Measurements from ENCODE around the gene SMPDL3A. TPM values are rescaled to one million over a fixed set of nuclear protein-coding genes. Genes with fewer than 3 reads are reported as not detected.

The SMPDL3A gene
- polyA plus RNA-seq, 4 donors: 21.0 to 120 (median 68.7) TPM

DNA sequence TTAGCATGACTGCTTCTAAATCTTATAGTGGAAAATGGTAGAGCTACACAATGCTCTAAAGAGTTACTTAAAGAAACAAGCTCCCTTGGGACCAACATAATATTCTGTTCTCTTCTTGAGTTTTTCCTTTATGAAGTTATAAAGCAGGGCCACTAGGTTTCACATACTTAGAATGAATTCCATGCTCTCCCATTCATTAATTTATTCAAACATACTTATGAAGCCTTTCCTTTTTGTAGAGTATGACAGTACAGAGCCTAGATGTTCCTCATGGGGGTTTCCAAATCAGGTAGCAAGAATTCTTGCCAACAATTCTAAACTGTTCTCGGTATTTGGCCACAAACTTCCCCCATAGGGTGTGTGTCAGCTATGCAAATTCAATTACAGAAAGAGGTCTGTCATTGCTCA lies 30.1 kb upstream of the SMPDL3A start:
- no peak overlapping the region for H3K4me3 ChIP-seq (ENCODE audit: low read depth in 1 of 3, low read length in 3 of 3)
- no peak for FAIRE-seq
- WGBS, 3 donors: 60 to 94% (median 69%) methylated on average over 1 of the region's 1 CpG

GRCh38 chr6:122760330-122760729 lies 28.7 kb upstream of the SMPDL3A start:
- Histone ChIP-seq H3K9me3 (ENCODE audit: control insufficient read depth in 2 of 2, insufficient read depth in 1 of 2, low read depth in 1 of 2, low read length in 1 of 2) (peaks cover 0 to 6% of the 10 kb centered on the region in 2 donors), H3K4me3 (ENCODE audit: low read depth in 1 of 3, low read length in 3 of 3) (no peak overlapping the region), H3K36me3 (ENCODE audit: control insufficient read depth in 3 of 3, insufficient read depth in 2 of 3, low read depth in 1 of 3, low read length in 3 of 3) (no peaks in the 10 kb centered on the region), H3K27me3 (ENCODE audit: control insufficient read depth in 3 of 3, insufficient read depth in 3 of 3, low read length in 3 of 3) (no peaks in the 10 kb centered on the region), H3K27ac (ENCODE audit: low read depth in 1 of 3, low read length in 2 of 3) (no peak overlapping the region), H3K4me1 (ENCODE audit: control insufficient read depth in 3 of 3, insufficient read depth in 2 of 3, low read depth in 1 of 3, low read length in 2 of 3) (no peaks in the 10 kb centered on the region)
- FAIRE-seq (peak; percentile 78), DNase-seq (no peak)

More for the DNA sequence above, 30.1 kb upstream of the SMPDL3A start:
- DNase-seq: no peak
- Histone ChIP-seq H3K9me3 (ENCODE audit: control insufficient read depth in 2 of 2, insufficient read depth in 1 of 2, low read depth in 1 of 2, low read length in 1 of 2) (peaks cover 0 to 6% of the 10 kb centered on the region in 2 donors), H3K36me3 (ENCODE audit: control insufficient read depth in 3 of 3, insufficient read depth in 2 of 3, low read depth in 1 of 3, low read length in 3 of 3) (no peaks in the 10 kb centered on the region), H3K27me3 (ENCODE audit: control insufficient read depth in 3 of 3, insufficient read depth in 3 of 3, low read length in 3 of 3) (no peaks in the 10 kb centered on the region), H3K27ac (ENCODE audit: low read depth in 1 of 3, low read length in 2 of 3) (no peak overlapping the region), H3K4me1 (ENCODE audit: control insufficient read depth in 3 of 3, insufficient read depth in 2 of 3, low read depth in 1 of 3, low read length in 2 of 3) (peaks cover 0 to 3% (median 2%) of the 10 kb centered on the region in 3 donors)

GRCh38 chr6:122766256-122766655 lies 22.8 kb upstream of the SMPDL3A start:
- no peak overlapping the region for H3K4me3 ChIP-seq (ENCODE audit: low read depth in 1 of 3, low read length in 3 of 3)
- H3K27ac ChIP-seq (ENCODE audit: low read depth in 1 of 3, low read length in 2 of 3): no peak overlapping the region
- DNase-seq (no peak), FAIRE-seq (no peak)
- H3K36me3 ChIP-seq (ENCODE audit: control insufficient read depth in 3 of 3, insufficient read depth in 2 of 3, low read depth in 1 of 3, low read length in 3 of 3): no peaks in the 10 kb centered on the region
- peaks cover 0 to 6% (median 0%) of the 10 kb centered on the region in 3 donors for H3K4me1 ChIP-seq (ENCODE audit: control insufficient read depth in 3 of 3, insufficient read depth in 2 of 3, low read depth in 1 of 3, low read length in 2 of 3)
- H3K9me3 ChIP-seq (ENCODE audit: control insufficient read depth in 2 of 2, insufficient read depth in 1 of 2, low read depth in 1 of 2, low read length in 1 of 2): no peaks in the 10 kb centered on the region
- no peaks in the 10 kb centered on the region for H3K27me3 ChIP-seq (ENCODE audit: control insufficient read depth in 3 of 3, insufficient read depth in 3 of 3, low read length in 3 of 3)

DNA sequence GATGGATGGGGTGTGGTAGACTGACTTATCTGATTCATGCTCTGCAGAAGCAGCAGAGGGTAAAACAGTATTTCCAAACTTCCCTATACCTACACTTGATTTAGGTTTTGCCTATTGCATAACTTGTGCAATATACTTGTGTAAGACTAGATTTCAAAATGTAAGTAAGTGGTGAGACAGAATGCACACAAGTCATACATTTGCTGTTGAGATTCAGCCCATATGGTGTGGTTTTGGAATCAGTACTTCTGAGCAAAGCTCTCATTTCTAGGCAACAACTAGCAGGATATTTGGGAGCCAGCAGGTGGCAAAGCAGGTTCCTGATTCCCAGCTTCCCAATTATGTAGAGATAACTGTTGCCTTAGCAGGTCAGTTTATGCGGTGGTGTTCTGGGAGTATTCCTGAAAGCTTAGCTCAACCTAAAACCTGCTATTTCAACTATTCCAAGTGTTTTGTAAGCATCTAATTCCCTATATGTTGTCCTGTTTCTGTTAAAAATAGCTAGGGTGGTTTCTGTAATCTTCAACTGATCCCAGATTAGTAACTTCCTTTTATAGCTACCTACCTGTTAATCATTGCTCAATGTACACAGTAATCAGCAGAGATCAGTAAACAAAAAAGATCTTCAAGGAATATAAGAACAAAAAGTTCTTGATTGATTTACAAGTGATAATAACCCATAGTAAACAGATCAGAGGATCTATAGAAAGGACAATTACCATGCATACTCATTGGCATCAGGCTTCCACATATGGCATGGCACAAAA lies 18.0 kb upstream of the SMPDL3A start:
- Histone ChIP-seq H3K4me1 (ENCODE audit: control insufficient read depth in 3 of 3, insufficient read depth in 2 of 3, low read depth in 1 of 3, low read length in 2 of 3) (peaks cover 0 to 8% (median 0%) of the 10 kb centered on the region in 3 donors), H3K9me3 (ENCODE audit: control insufficient read depth in 2 of 2, insufficient read depth in 1 of 2, low read depth in 1 of 2, low read length in 1 of 2) (no peaks in the 10 kb centered on the region), H3K36me3 (ENCODE audit: control insufficient read depth in 3 of 3, insufficient read depth in 2 of 3, low read depth in 1 of 3, low read length in 3 of 3) (no peaks in the 10 kb centered on the region), H3K27ac (ENCODE audit: low read depth in 1 of 3, low read length in 2 of 3) (no peak overlapping the region), H3K27me3 (ENCODE audit: control insufficient read depth in 3 of 3, insufficient read depth in 3 of 3, low read length in 3 of 3) (no peaks in the 10 kb centered on the region), H3K4me3 (ENCODE audit: low read depth in 1 of 3, low read length in 3 of 3) (no peak overlapping the region)
- 0 to 43% (median 33%) methylated on average over 1 of the region's 1 CpG for WGBS, 3 donors
- peak; percentile 31 to 34 for DNase-seq
- no peak for FAIRE-seq

GRCh38 chr6:122772724-122773415 lies 16.2 kb upstream of the SMPDL3A start:
- DNase-seq: peak in 1 of 2 donors; percentile 26
- WGBS, 3 donors: 24 to 53% (median 50%) methylated on average over 3 of the region's 3 CpGs
- no peaks in the 10 kb centered on the region for H3K9me3 ChIP-seq (ENCODE audit: control insufficient read depth in 2 of 2, insufficient read depth in 1 of 2, low read depth in 1 of 2, low read length in 1 of 2)
- no peak overlapping the region for H3K4me3 ChIP-seq (ENCODE audit: low read depth in 1 of 3, low read length in 3 of 3)
- FAIRE-seq: no peak
- H3K27ac ChIP-seq (ENCODE audit: low read depth in 1 of 3, low read length in 2 of 3): no peak overlapping the region
- H3K36me3 ChIP-seq (ENCODE audit: control insufficient read depth in 3 of 3, insufficient read depth in 2 of 3, low read depth in 1 of 3, low read length in 3 of 3): no peaks in the 10 kb centered on the region
- peaks cover 0 to 8% (median 0%) of the 10 kb centered on the region in 3 donors for H3K4me1 ChIP-seq (ENCODE audit: control insufficient read depth in 3 of 3, insufficient read depth in 2 of 3, low read depth in 1 of 3, low read length in 2 of 3)
- H3K27me3 ChIP-seq (ENCODE audit: control insufficient read depth in 3 of 3, insufficient read depth in 3 of 3, low read length in 3 of 3): no peaks in the 10 kb centered on the region

DNA sequence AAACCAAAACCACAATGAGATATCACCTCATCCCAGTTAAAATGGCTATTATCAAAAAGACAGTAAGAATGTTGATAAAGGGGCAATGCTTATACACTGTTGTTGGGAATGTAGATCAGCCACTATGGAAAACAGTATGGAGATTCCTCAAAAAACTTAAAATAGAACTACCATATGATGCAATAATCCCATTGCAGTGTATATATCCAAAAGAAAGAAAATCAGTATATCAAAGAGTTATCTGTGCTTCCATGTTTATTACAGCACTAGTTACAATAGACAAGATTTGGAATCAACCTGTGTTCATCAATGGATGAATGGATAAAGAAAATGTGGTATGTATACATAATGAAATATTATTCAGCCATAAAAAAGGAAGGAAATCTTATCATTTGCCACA lies 13.1 kb upstream of the SMPDL3A start:
- no peaks in the 10 kb centered on the region for H3K36me3 ChIP-seq (ENCODE audit: control insufficient read depth in 3 of 3, insufficient read depth in 2 of 3, low read depth in 1 of 3, low read length in 3 of 3)
- FAIRE-seq (no peak), DNase-seq (no peak)
- H3K4me3 ChIP-seq (ENCODE audit: low read depth in 1 of 3, low read length in 3 of 3): no peak overlapping the region
- H3K27ac ChIP-seq (ENCODE audit: low read depth in 1 of 3, low read length in 2 of 3): no peak overlapping the region
- H3K27me3 ChIP-seq (ENCODE audit: control insufficient read depth in 3 of 3, insufficient read depth in 3 of 3, low read length in 3 of 3): no peaks in the 10 kb centered on the region
- no peaks in the 10 kb centered on the region for H3K9me3 ChIP-seq (ENCODE audit: control insufficient read depth in 2 of 2, insufficient read depth in 1 of 2, low read depth in 1 of 2, low read length in 1 of 2)
- peaks cover 0 to 5% (median 0%) of the 10 kb centered on the region in 3 donors for H3K4me1 ChIP-seq (ENCODE audit: control insufficient read depth in 3 of 3, insufficient read depth in 2 of 3, low read depth in 1 of 3, low read length in 2 of 3)

- Histone ChIP-seq H3K27ac (ENCODE audit: low read depth in 1 of 3, low read length in 2 of 3) (no peak overlapping the region), H3K36me3 (ENCODE audit: control insufficient read depth in 3 of 3, insufficient read depth in 2 of 3, low read depth in 1 of 3, low read length in 3 of 3) (no peaks in the 10 kb centered on the region), H3K9me3 (ENCODE audit: control insufficient read depth in 2 of 2, insufficient read depth in 1 of 2, low read depth in 1 of 2, low read length in 1 of 2) (no peaks in the 10 kb centered on the region), H3K27me3 (ENCODE audit: control insufficient read depth in 3 of 3, insufficient read depth in 3 of 3, low read length in 3 of 3) (no peaks in the 10 kb centered on the region), H3K4me1 (ENCODE audit: control insufficient read depth in 3 of 3, insufficient read depth in 2 of 3, low read depth in 1 of 3, low read length in 2 of 3) (no peaks in the 10 kb centered on the region), H3K4me3 (ENCODE audit: low read depth in 1 of 3, low read length in 3 of 3) (no peak overlapping the region)
- DNase-seq: no peak
- WGBS, 3 donors: 93 to 98% (median 96%) methylated on average over 5 of the region's 5 CpGs
- no peak for FAIRE-seq
These were observed 10.8 kb upstream of the SMPDL3A start for GRCh38 chr6:122778302-122778701.

DNA sequence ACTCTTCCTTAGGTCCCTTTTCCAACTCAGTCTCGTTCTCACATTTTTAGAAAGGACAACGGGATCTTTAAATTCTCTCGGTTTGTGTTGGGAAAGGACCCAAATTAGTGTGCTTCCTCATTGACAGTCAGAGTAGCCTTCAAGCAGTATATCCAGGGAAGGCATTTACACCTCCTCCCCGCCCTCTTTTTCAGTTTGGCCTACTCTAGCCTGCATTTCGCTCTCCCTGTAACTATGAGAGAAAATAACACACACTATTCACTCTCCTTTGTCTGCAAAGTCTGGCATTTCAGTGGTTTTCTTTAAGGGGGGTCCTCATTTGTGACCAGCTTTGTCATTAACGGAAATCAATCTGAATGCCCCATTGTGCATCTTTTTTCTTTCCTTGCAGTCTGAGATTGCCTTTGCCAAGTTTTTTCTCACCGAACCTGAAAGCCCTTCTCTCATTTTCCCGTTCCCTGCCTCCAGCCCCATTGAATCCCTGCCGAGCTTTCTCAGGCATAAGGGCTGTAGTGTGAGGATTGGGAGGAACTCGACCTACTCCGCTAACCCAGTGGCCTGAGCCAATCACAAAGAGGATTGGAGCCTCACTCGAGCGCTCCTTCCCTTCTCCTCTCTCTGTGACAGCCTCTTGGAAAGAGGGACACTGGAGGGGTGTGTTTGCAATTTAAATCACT lies 9.9 kb upstream of the SMPDL3A start:
- WGBS, 3 donors: 71 to 84% (median 78%) methylated on average over 13 of the region's 13 CpGs
- Histone ChIP-seq H3K36me3 (ENCODE audit: control insufficient read depth in 3 of 3, insufficient read depth in 2 of 3, low read depth in 1 of 3, low read length in 3 of 3) (no peaks in the 10 kb centered on the region), H3K27me3 (ENCODE audit: control insufficient read depth in 3 of 3, insufficient read depth in 3 of 3, low read length in 3 of 3) (no peaks in the 10 kb centered on the region), H3K4me3 (ENCODE audit: low read depth in 1 of 3, low read length in 3 of 3) (no peak overlapping the region), H3K27ac (ENCODE audit: low read depth in 1 of 3, low read length in 2 of 3) (no peak overlapping the region), H3K4me1 (ENCODE audit: control insufficient read depth in 3 of 3, insufficient read depth in 2 of 3, low read depth in 1 of 3, low read length in 2 of 3) (no peaks in the 10 kb centered on the region), H3K9me3 (ENCODE audit: control insufficient read depth in 2 of 2, insufficient read depth in 1 of 2, low read depth in 1 of 2, low read length in 1 of 2) (no peaks in the 10 kb centered on the region)
- DNase-seq (no peak), FAIRE-seq (no peak)

Measured in small intestine (tissue), 7 donors.